HS-5 (cell line): Measurements from ENCODE around the gene UBL4B.

Experiments used
- DNase-seq: peaks from one replicate; pipeline ENCODE4 v3.0.0-alpha.2; 2012; ENCODE audit warnings: low read depth

UBL4B gene

DNA sequence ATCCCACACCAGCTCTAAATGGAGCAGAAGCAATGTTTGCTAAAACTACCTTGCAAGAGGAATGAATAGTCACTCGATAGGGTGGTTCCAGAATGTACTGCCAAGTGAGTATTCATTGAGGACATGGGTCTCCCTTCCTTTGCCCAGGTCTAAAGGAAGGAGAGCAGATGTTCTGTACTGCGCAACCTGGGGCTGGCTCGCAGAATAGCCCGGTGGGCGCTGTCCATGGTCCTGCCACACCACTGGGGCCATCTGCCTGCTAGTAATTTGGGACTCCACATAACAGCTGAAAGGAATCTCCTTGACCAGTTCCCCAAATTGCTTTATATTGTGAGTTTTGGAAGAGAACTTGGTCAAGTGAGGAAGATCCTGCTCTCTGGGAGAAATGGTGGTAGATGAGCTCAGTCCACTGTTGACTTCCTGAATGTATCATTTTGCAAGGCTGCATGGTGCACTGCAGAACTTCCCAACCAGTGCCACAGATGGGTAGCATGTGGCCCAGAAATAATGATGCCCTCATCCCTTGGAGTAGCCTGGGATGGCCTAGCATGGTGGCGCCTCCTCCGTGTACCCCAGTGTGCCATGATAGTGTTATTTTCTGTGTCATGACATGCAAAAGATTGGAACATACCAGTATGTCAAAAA, 43.8 kb downstream of the UBL4B start:
- DNase-seq: no peak

DNA sequence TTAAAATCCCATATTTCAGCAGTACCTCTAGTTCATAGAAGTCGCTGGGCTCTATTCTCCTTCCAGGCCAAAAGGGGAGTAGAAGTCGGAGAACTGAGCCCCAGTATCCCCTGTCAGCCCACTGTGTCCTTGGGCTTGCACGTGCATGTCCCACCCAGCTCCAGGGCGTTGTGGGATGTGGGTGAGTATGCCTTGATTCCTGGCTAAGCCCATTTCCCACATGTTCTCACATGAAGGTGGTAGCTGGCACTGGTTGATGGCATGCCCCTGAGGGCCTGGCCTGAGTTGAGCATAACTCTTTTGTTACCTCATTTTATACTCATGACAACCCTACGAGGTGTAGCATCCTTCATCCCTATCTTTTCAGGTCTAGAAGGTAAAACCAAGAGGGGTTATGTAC, 46.0 kb downstream of the UBL4B start:
- DNase-seq: no peak

- DNase-seq: no peak
These were observed 46.9 kb downstream of the UBL4B start for GRCh38 chr1:110159168-110159567.

DNA sequence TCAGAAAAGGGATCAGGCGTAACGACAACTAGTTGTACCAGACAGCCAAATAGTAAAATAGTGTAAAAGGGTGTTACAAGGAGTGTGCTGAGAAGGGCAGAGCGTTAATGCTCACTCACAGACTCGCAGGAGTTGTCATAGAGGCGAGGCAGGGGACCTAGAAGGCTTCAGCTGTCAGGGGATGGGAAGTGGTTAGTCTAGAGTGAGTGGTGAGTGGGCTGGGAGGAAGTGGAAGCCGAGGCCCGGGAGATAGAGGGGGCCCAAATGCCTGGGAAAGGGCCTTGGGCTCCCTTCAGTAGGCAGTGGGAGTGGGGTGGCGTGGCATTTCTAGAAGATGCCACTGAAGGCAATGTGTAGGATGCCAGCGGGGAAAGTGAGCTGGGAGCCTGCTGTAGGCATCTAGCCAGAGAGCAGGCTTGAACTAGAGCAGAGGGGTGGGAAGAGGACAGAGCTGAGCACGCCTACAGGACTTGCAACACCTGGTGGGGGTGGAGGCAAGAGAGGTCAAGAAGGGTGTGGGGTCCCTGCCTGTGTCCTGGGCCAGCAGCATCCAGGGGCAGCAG, 48.4 kb downstream of the UBL4B start:
- DNase-seq: no peak

- DNase-seq: no peak
These were observed 48.9 kb downstream of the UBL4B start for GRCh38 chr1:110161165-110161564.

DNA sequence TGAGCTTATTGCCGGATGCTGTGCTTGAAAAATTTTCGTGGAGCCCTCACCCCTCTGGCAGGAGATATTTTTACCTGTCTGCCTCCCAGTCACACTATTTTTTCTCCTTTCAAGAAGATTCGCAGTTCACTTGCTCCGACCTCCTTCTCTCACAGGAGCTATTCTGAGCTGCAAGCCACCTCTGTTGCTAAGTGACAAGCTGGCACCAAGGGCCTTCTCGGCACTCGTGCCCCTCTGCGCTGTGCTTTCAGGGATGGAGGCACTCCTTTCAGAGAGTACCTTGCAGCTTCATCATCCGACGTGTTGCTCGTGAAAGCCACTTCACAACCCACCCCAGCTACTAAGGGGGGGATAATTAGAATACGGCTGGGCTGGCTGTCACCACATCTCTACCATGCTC, 49.6 kb downstream of the UBL4B start:
- no peak for DNase-seq
